PC-3 (cell line): ENCODE measurements around the gene KAT7.

ENCODE experiments used
- EZH2 ChIP-seq: fragments of 300-600 bp; sonication (generic); IDR thresholded peaks from one replicate; pipeline ENCODE4 v1.6.1; 2017; ENCODE audit warnings: antibody characterized with exemption, mild to moderate bottlenecking, low read length; ENCODE audit not compliant: unreplicated experiment
- EZH2phosphoT487 ChIP-seq: fragments of 300-600 bp; sonication (generic); IDR thresholded peaks from 2 replicates; pipeline ENCODE4 v1.6.1; 2018; ENCODE audit warnings: mild to moderate bottlenecking, antibody characterized with exemption, low read length, borderline replicate concordance
- TF ChIP-seq, protein P1 (sequence below): fragments of 300-600 bp; sonication (generic); conservative IDR thresholded peaks from 2 replicates; pipeline ENCODE4 v1.5.1; 2017; ENCODE audit warnings: antibody characterized with exemption, low read depth, mild to moderate bottlenecking, low read length

DNA sequence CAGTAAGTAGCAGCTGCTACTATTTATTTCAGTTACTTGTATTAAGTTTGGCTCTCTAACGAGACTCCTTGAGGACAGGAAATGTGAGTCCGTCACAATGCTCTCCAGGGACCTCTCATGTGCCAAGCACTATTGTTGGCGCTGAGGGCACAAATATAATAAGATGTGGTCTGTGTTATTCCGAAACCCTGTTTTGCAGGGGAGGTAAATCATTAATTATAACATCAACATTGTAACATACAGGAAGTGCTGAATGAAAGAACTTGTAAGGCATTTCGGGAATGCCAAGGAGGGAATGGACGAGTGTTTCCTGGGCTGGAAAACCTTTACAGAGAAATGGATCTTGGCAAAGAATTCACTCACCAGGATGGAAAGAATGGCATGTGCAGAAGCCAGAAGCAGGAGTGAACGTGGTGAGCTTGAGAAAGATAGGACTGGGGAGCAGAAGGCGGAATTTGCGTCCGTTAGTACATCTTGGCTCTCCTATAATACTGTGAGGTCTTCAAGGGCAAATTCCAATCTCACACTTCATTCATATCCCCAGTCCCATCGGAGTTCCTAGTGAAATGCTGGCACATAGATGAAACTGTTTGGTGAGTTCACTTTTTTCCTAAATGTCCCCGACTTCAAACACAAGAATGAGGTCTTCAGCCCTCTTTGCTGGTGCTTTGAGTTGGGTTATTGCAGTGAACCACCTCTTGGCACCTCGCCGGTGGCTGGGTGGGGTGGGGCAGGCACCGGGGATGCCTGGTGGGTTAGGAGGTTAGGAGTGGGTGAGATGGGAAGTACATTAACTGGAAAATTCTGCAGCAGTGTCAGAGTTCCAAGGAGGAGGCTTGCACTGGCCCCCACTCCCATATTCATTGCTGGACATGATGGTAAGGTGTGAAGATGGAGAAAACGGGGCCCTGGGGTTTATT is 47.9 kb downstream of the KAT7 start:
- TF ChIP-seq, protein P1, sequence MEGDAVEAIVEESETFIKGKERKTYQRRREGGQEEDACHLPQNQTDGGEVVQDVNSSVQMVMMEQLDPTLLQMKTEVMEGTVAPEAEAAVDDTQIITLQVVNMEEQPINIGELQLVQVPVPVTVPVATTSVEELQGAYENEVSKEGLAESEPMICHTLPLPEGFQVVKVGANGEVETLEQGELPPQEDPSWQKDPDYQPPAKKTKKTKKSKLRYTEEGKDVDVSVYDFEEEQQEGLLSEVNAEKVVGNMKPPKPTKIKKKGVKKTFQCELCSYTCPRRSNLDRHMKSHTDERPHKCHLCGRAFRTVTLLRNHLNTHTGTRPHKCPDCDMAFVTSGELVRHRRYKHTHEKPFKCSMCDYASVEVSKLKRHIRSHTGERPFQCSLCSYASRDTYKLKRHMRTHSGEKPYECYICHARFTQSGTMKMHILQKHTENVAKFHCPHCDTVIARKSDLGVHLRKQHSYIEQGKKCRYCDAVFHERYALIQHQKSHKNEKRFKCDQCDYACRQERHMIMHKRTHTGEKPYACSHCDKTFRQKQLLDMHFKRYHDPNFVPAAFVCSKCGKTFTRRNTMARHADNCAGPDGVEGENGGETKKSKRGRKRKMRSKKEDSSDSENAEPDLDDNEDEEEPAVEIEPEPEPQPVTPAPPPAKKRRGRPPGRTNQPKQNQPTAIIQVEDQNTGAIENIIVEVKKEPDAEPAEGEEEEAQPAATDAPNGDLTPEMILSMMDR, result no peak
- TF ChIP-seq EZH2phosphoT487, result no peak
- TF ChIP-seq EZH2, result no peak
